GM06990 (cell line): ENCODE data around the gene LHFPL6.

Experiments used
- DNase-seq: peaks from one replicate; pipeline ENCODE4 v3.0.0-alpha.2; 2011; ENCODE audit not compliant: insufficient read length; ENCODE audit errors: extremely low read depth
- H3K27me3 ChIP-seq: replicated peaks from 2 replicates; pipeline ENCODE4 v1.6.0; 2011; ENCODE audit warnings: low read length; ENCODE audit not compliant: control insufficient read depth, insufficient read depth
- H3K36me3 ChIP-seq: 2 replicates; pipeline ENCODE4 v1.5.1; 2011; ENCODE audit warnings: low read length; ENCODE audit not compliant: control insufficient read depth, insufficient read depth
- H3K4me3 ChIP-seq: replicated peaks from 2 replicates; pipeline ENCODE4 v1.5.1; 2011; ENCODE audit warnings: low read depth, mild to moderate bottlenecking, control low read depth, low read length
- CTCF ChIP-seq: IDR thresholded peaks from 2 replicates; pipeline ENCODE4 v1.5.1; 2011; ENCODE audit warnings: low read length, control low read depth, mild to moderate bottlenecking, inconsistent platforms; ENCODE audit not compliant: insufficient read depth, poor library complexity, severe bottlenecking

Gene LHFPL6

GRCh38 chr13:39586958-39587605 lies 15.9 kb downstream of the LHFPL6 start:
- Histone ChIP-seq H3K36me3 (no peaks in the 10 kb centered on the region), H3K4me3 (no peak overlapping the region), H3K27me3 (no peaks in the 10 kb centered on the region)
- DNase-seq, result no peak
- no peak for TF ChIP-seq CTCF

- TF ChIP-seq CTCF, result no peak
- Histone ChIP-seq H3K27me3 (no peaks in the 10 kb centered on the region), H3K4me3 (no peak overlapping the region), H3K36me3 (no peaks in the 10 kb centered on the region)
- no peak for DNase-seq
These were observed 16.8 kb downstream of the LHFPL6 start for GRCh38 chr13:39586151-39586550.

- no peak for TF ChIP-seq CTCF
- H3K36me3 ChIP-seq, result no peaks in the 10 kb centered on the region
- H3K27me3 ChIP-seq, result no peaks in the 10 kb centered on the region
- H3K4me3 ChIP-seq, result no peak overlapping the region
- no peak for DNase-seq
These were observed 17.8 kb downstream of the LHFPL6 start for GRCh38 chr13:39585219-39585618.

- no peak for DNase-seq
- Histone ChIP-seq H3K27me3 (no peaks in the 10 kb centered on the region), H3K36me3 (no peaks in the 10 kb centered on the region), H3K4me3 (no peak overlapping the region)
- TF ChIP-seq CTCF, result no peak
These were observed 22.0 kb downstream of the LHFPL6 start for GRCh38 chr13:39580881-39581575.

- H3K4me3 ChIP-seq, result no peak overlapping the region
- no peaks in the 10 kb centered on the region for H3K27me3 ChIP-seq
- H3K36me3 ChIP-seq, result no peaks in the 10 kb centered on the region
- no peak for TF ChIP-seq CTCF
- no peak for DNase-seq
These were observed 24.1 kb downstream of the LHFPL6 start for GRCh38 chr13:39578821-39579291.
